OCI-LY3 (cell line): ENCODE data around the gene RGL1.

Experiments used
- H2AFZ ChIP-seq: fragments of 200-600, 300-600 bp; shearing (Covaris generic); 2 replicates; pipeline ENCODE4 v1.6.0; 2014; ENCODE audit warnings: antibody characterized with exemption, low read depth, low read length
- H3K27ac ChIP-seq: fragments of 200-600, 300-600 bp; sonication (generic); 2 replicates; pipeline ENCODE4 v1.5.1; 2014; ENCODE audit warnings: mild to moderate bottlenecking, low read length, moderate library complexity, mixed read lengths
- H3K27me3 ChIP-seq: fragments of 200-600, 300-600 bp; sonication (generic); 2 replicates; pipeline ENCODE4 v1.6.1; 2014; ENCODE audit warnings: low read depth, low read length, mixed read lengths
- H3K36me3 ChIP-seq: fragments of 200-600, 300-600 bp; sonication (generic); replicated peaks from 2 replicates; pipeline ENCODE3; 2014; ENCODE audit warnings: low read depth, low read length, mixed read lengths
- H3K4me1 ChIP-seq: fragments of 300-600, 200-600 bp; sonication (generic); 2 replicates; pipeline ENCODE4 v1.6.1; 2014; ENCODE audit warnings: low read length, mixed read lengths
- H3K4me2 ChIP-seq: fragments of 200-600, 300-600 bp; sonication (generic); 2 replicates; pipeline ENCODE4 v1.6.1; 2014; ENCODE audit warnings: low read length, mixed read lengths
- H3K4me3 ChIP-seq: fragments of 300-600, 200-600 bp; sonication (generic); 2 replicates; pipeline ENCODE4 v1.5.1; 2014; ENCODE audit warnings: antibody characterized with exemption, mild to moderate bottlenecking, low read length, moderate library complexity
- H3K79me2 ChIP-seq: fragments of 300-600, 200-600 bp; shearing (Covaris generic); 2 replicates; pipeline ENCODE4 v1.6.1; 2014; ENCODE audit warnings: mild to moderate bottlenecking, low read length, mixed read lengths
- H3K9ac ChIP-seq: fragments of 300-600, 200-600 bp; shearing (Covaris generic); 2 replicates; pipeline ENCODE4 v1.6.0; 2014; ENCODE audit warnings: mild to moderate bottlenecking, low read length, moderate library complexity
- H3K9me3 ChIP-seq: fragments of 200-600, 300-600 bp; shearing (Covaris generic); 2 replicates; pipeline ENCODE4 v1.6.1; 2014; ENCODE audit warnings: low read length, mixed read lengths; ENCODE audit not compliant: insufficient read depth
- H4K20me1 ChIP-seq: fragments of 200-600, 300-600 bp; sonication (generic); 2 replicates; pipeline ENCODE4 v1.6.1; 2016; ENCODE audit warnings: low read length, mixed read lengths; ENCODE audit not compliant: insufficient read depth
- EZH2phosphoT487 ChIP-seq: fragments of 200-600 bp; shearing (Covaris generic); IDR thresholded peaks from 2 replicates; pipeline ENCODE4 v1.6.1; 2018; ENCODE audit warnings: antibody characterized with exemption, mixed run types, low read depth
- TF ChIP-seq, protein P1 (sequence below): fragments of 200-600, 300-600 bp; sonication (generic); IDR thresholded peaks from 2 replicates; pipeline ENCODE4 v1.5.1; 2014; ENCODE audit warnings: antibody characterized with exemption, low read length, low read depth

RGL1 gene

DNA sequence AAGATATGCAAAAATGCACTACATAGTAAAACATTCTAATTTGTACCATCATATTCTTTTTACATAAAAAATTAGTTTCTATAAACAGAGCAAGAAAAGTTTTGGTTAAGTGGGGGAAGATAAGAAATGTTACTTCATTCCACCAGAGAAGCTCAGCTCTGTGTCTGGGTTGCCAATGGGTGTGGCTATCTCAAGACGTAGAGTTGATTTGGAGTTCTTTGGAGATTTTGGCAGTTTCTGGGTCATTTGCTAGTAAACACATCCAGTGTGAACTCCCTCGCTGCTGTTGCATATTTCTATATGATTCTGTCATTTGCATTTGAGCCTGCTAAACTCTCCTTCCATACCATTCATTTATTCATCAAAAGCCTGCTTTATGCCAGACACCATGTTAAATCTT is 7.2 kb downstream of the RGL1 start:
- no peaks in the 10 kb centered on the region for H3K36me3 ChIP-seq
- H3K4me1 ChIP-seq = peaks cover 14% of the 10 kb centered on the region
- H3K9me3 ChIP-seq = no peaks in the 10 kb centered on the region
- no peak overlapping the region for H3K4me3 ChIP-seq
- no peak overlapping the region for H3K27ac ChIP-seq
- H4K20me1 ChIP-seq = no peaks in the 10 kb centered on the region
- H2AFZ ChIP-seq = no peak overlapping the region
- no peaks in the 10 kb centered on the region for H3K27me3 ChIP-seq
- TF ChIP-seq, protein P1, sequence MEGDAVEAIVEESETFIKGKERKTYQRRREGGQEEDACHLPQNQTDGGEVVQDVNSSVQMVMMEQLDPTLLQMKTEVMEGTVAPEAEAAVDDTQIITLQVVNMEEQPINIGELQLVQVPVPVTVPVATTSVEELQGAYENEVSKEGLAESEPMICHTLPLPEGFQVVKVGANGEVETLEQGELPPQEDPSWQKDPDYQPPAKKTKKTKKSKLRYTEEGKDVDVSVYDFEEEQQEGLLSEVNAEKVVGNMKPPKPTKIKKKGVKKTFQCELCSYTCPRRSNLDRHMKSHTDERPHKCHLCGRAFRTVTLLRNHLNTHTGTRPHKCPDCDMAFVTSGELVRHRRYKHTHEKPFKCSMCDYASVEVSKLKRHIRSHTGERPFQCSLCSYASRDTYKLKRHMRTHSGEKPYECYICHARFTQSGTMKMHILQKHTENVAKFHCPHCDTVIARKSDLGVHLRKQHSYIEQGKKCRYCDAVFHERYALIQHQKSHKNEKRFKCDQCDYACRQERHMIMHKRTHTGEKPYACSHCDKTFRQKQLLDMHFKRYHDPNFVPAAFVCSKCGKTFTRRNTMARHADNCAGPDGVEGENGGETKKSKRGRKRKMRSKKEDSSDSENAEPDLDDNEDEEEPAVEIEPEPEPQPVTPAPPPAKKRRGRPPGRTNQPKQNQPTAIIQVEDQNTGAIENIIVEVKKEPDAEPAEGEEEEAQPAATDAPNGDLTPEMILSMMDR = no peak
- TF ChIP-seq EZH2phosphoT487 = no peak
- H3K4me2 ChIP-seq = no peak overlapping the region
- H3K79me2 ChIP-seq = no peaks in the 10 kb centered on the region
- no peak overlapping the region for H3K9ac ChIP-seq

DNA sequence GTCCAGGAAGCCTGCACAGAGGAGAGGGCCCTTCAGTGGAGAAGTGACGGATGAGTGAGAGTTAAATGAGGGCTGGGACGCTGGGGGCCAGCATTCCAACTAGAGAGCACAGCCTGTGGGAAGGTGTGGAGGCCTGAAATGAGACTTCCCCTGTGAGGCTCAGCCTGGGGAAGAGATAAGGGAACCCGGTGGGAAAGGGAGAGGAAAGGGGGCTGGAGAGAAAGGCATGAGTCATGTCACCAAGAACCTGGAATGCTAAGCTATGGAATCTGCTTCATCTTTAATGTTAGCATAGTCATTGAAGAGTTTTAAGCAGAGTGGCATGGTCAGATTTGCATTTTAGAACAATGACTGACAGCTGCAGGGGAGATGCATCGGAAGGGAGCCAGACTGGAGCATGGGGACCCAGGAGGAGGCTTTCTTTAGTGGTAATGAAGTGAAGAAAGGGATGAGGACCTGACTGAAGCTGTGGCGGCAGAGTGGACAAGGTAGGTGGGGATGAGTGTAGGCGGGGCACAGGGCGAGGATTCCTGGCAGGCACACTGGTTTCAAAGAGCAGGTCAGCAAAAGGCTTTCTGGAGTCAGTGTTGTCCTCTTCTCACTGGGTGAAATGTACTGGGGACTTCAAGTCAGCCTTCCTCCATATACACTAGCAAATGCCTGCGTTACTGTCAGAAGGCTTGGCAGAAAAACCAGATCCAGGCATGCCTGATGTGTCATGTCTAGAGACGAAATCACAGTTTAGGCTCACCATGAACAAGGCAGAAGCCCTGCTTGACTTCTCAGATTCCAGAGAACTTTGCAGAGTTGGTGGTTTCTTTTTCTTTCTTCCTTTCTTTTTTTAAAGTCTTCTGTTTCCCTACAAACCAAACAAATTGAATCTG is 8.0 kb downstream of the RGL1 start:
- Histone ChIP-seq H3K4me1 (peaks cover 6% of the 10 kb centered on the region), H3K27ac (no peak overlapping the region), H3K27me3 (no peaks in the 10 kb centered on the region), H3K36me3 (no peaks in the 10 kb centered on the region), H3K9me3 (no peaks in the 10 kb centered on the region), H3K4me2 (no peak overlapping the region), H4K20me1 (no peaks in the 10 kb centered on the region), H3K9ac (no peak overlapping the region), H3K4me3 (no peak overlapping the region), H3K79me2 (no peaks in the 10 kb centered on the region), H2AFZ (no peak overlapping the region)
- TF ChIP-seq, protein P1 = no peak
- no peak for TF ChIP-seq EZH2phosphoT487

DNA sequence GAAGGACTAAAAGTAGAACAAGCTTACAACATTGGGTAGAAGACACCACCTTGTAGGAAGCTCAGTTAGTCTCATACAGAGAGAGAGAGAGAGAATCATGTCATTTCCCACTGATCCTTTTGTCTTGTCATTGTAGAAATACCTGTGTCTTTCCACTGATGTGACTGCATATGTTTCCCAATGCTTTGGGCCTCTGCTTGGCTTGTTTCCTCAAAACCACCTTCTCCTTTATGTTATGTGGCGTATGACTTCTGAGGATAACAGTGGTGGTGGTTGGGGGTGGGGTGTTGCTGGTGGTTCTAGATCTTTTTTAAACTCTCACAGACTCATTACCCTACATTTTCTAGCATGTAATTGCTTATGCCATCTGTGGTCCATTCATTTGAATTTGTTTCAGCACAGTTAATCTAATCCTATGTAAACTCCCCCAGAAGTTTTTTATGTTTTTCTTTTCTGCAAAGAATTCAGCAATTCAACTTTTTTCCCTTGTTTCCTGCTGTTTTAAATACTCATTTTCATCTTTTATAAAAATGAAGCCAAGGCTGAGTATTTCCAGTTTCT is 9.3 kb downstream of the RGL1 start:
- H4K20me1 ChIP-seq = no peaks in the 10 kb centered on the region
- TF ChIP-seq, protein P1 = no peak
- no peak for TF ChIP-seq EZH2phosphoT487
- no peak overlapping the region for H2AFZ ChIP-seq
- H3K79me2 ChIP-seq = no peaks in the 10 kb centered on the region
- no peak overlapping the region for H3K27ac ChIP-seq
- no peaks in the 10 kb centered on the region for H3K4me1 ChIP-seq
- H3K4me3 ChIP-seq = no peak overlapping the region
- H3K9me3 ChIP-seq = no peaks in the 10 kb centered on the region
- no peaks in the 10 kb centered on the region for H3K27me3 ChIP-seq
- no peak overlapping the region for H3K4me2 ChIP-seq
- no peaks in the 10 kb centered on the region for H3K36me3 ChIP-seq
- H3K9ac ChIP-seq = no peak overlapping the region

DNA sequence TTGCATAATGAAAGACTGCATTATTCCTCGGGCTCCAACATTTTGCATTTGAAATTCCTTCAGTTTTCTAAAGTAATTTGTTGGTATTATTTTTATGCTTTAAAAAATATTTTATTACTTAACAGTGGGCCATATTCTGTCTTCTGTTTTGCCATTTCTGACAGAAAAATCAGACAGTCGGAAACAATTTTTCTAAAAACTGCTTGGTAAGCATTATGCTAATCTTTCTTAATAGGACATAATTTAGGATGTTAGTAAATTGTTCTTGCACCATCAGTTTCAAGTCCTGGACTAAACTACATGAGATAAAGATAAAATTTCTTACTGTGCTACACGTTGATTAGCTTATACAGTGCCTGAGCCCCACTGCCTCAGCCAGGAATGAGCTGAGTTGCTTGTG is 11.2 kb downstream of the RGL1 start:
- no peak overlapping the region for H2AFZ ChIP-seq
- no peak overlapping the region for H3K27ac ChIP-seq
- no peaks in the 10 kb centered on the region for H3K36me3 ChIP-seq
- TF ChIP-seq EZH2phosphoT487 = no peak
- TF ChIP-seq, protein P1 = no peak
- H3K79me2 ChIP-seq = no peaks in the 10 kb centered on the region
- H3K27me3 ChIP-seq = no peaks in the 10 kb centered on the region
- H3K4me3 ChIP-seq = no peak overlapping the region
- no peak overlapping the region for H3K9ac ChIP-seq
- H3K4me2 ChIP-seq = no peak overlapping the region
- no peaks in the 10 kb centered on the region for H3K4me1 ChIP-seq
- no peaks in the 10 kb centered on the region for H3K9me3 ChIP-seq
- H4K20me1 ChIP-seq = no peaks in the 10 kb centered on the region
